ENCODE measurements around the gene KIAA1217. TPM values are rescaled to one million over a fixed set of nuclear protein-coding genes. Genes with fewer than 3 reads are reported as not detected.

The KIAA1217 gene
- total RNA-seq = 0.43 and 0.55 TPM in 2 replicates

GRCh38 chr10:24208661-24209431 lies at the start of gene KIAA1217:
Gene KIAA1217, plus strand, starts transcription at chr10:24209138. Its CDS starts 56 bp downstream, at chr10:24209194.

Measured in smooth muscle cell of bladder (primary cell).